GM13976 (cell line): ENCODE measurements around the gene TNS1.

Experiments used
- DNase-seq: peaks from one replicate; pipeline ENCODE4 v3.0.0; 2012; ENCODE audit warnings: low spot score
- CTCF ChIP-seq: IDR thresholded peaks from 2 replicates; pipeline ENCODE4 v1.5.1; 2012; ENCODE audit warnings: borderline replicate concordance, mild to moderate bottlenecking; ENCODE audit not compliant: insufficient read depth; ENCODE audit errors: extremely low read depth, missing control alignments, control extremely low read depth
- in situ Hi-C: fragments of 300-500 bp; cut with MboI; formaldehyde crosslinking; loops from one replicate; pipeline ENCODE4 v1.12.0; 2022; ENCODE audit warnings: low sequenced_read_pairs, mixed read lengths, inconsistent platforms; ENCODE audit not compliant: unreplicated experiment

TNS1 gene

GRCh38 chr2:217791551-217791950, 211.2 kb downstream of the TNS1 start:
- TF ChIP-seq CTCF, result no peak
- in situ Hi-C loops, result loop anchor here (10.0 to 25.0 kb wide), 3 partner anchors 96 to 271 kb away; partner anchors contain the start of gene RUFY4
- no peak for DNase-seq

GRCh38 chr2:217790681-217791392, 212.0 kb downstream of the TNS1 start:
- DNase-seq, result no peak
- TF ChIP-seq CTCF, result no peak
- in situ Hi-C loops, result loop anchor here (10.0 to 25.0 kb wide), 3 partner anchors 96 to 271 kb away; partner anchors contain the start of gene RUFY4

- peak; percentile 36 for DNase-seq
- in situ Hi-C loops, result loop anchor here (10.0 to 25.0 kb wide), 3 partner anchors 97 to 272 kb away; partner anchors contain the start of gene RUFY4
These were observed 212.6 kb downstream of the TNS1 start for GRCh38 chr2:217790195-217790594.

GRCh38 chr2:217789736-217790181, 213.0 kb downstream of the TNS1 start:
- in situ Hi-C loops, result loop anchor here (10.0 to 25.0 kb wide), 3 partner anchors 98 to 273 kb away; partner anchors contain the start of gene RUFY4
- TF ChIP-seq CTCF, result no peak
- no peak for DNase-seq

More at GRCh38 chr2:217790195-217790594, 212.6 kb downstream of the TNS1 start:
- TF ChIP-seq CTCF, result no peak

- TF ChIP-seq CTCF, result peak; percentile 97
- in situ Hi-C loops, result loop anchor here (25.0 kb wide), 2 partner anchors 98 to 273 kb away; partner anchors contain the start of gene RUFY4
- peak; percentile 81 for DNase-seq
These were observed 213.6 kb downstream of the TNS1 start for GRCh38 chr2:217789003-217789735.

- TF ChIP-seq CTCF, result no peak
- in situ Hi-C loops, result loop anchor here (25.0 kb wide), 2 partner anchors 99 to 274 kb away; partner anchors contain the start of gene RUFY4
- DNase-seq, result no peak
These were observed 214.2 kb downstream of the TNS1 start for GRCh38 chr2:217788669-217789002.
